Hepatocyte (in vitro differentiated cells): ENCODE results near the gene TNK2. TPM values are rescaled to one million over a fixed set of nuclear protein-coding genes. Genes with fewer than 3 reads are reported as not detected.
"Not testable (repeated sequence)": the region's sequence is repeated elsewhere in the genome, so short reads cannot be mapped to it uniquely, and the experiment has no call there.

ENCODE experiments used
- DNase-seq: peaks from one replicate; pipeline ENCODE4 v3.0.0-alpha.2; 2016; ENCODE audit warnings: low spot score
- H2AFZ ChIP-seq: fragments of 200-600 bp; sonication (generic); 2 replicates; pipeline ENCODE4 v1.6.0; 2016; ENCODE audit warnings: antibody characterized with exemption, mild to moderate bottlenecking
- H3K27ac ChIP-seq: fragments of 200-600 bp; sonication (generic); 2 replicates; pipeline ENCODE4 v1.5.1; 2016; ENCODE audit warnings: mild to moderate bottlenecking
- H3K27me3 ChIP-seq: fragments of 200-600 bp; sonication (generic); 2 replicates; pipeline ENCODE4 v1.6.1; 2016
- H3K36me3 ChIP-seq: fragments of 200-600 bp; sonication (generic); replicated peaks from 2 replicates; pipeline ENCODE4 v1.5.1; 2016; ENCODE audit warnings: low read depth; ENCODE audit not compliant: insufficient read depth
- H3K4me1 ChIP-seq: fragments of 200-600 bp; sonication (generic); 2 replicates; pipeline ENCODE4 v1.5.1; 2016; ENCODE audit warnings: mild to moderate bottlenecking, moderate library complexity; ENCODE audit not compliant: insufficient read depth
- H3K4me2 ChIP-seq: fragments of 200-600 bp; sonication (generic); 2 replicates; pipeline ENCODE4 v1.6.0; 2016
- H3K4me3 ChIP-seq: fragments of 200-600 bp; sonication (generic); 2 replicates; pipeline ENCODE4 v1.5.1; 2016; ENCODE audit warnings: mild to moderate bottlenecking
- H3K79me2 ChIP-seq: fragments of 200-600 bp; sonication (generic); 2 replicates; pipeline ENCODE4 v1.6.0; 2017; ENCODE audit warnings: mild to moderate bottlenecking
- H3K9me2 ChIP-seq: fragments of 200-600 bp; sonication (generic); replicated peaks from 2 replicates; pipeline ENCODE4 v1.6.0; 2017; ENCODE audit warnings: mild to moderate bottlenecking; ENCODE audit not compliant: insufficient read depth
- H3K9me3 ChIP-seq: fragments of 200-600 bp; sonication (generic); 2 replicates; pipeline ENCODE4 v1.5.1; 2016; ENCODE audit warnings: low read depth, mild to moderate bottlenecking
- H4K20me1 ChIP-seq: fragments of 200-600 bp; sonication (generic); 2 replicates; pipeline ENCODE4 v1.6.0; 2016; ENCODE audit warnings: mild to moderate bottlenecking; ENCODE audit not compliant: insufficient read depth, poor library complexity, severe bottlenecking
- EZH2 ChIP-seq: fragments of 200-600 bp; sonication (generic); IDR thresholded peaks from 2 replicates; pipeline ENCODE4 v1.6.1; 2016; ENCODE audit warnings: antibody characterized with exemption, mild to moderate bottlenecking, borderline replicate concordance
- EZH2phosphoT487 ChIP-seq: fragments of 200-600 bp; sonication (generic); IDR thresholded peaks from one replicate; pipeline ENCODE4 v1.6.1; 2018; ENCODE audit warnings: antibody characterized with exemption, mild to moderate bottlenecking, low read depth, moderate library complexity; ENCODE audit not compliant: unreplicated experiment, severe bottlenecking
- WGBS: methylation state at CpG from one replicate; pipeline ENCODE4 v1.1.6; 2016; ENCODE audit warnings: low lambda C conversion rate; ENCODE audit errors: missing lambda C conversion rate; 5-methylcytosine and 5-hydroxymethylcytosine counted together
- polyA plus RNA-seq: library from polyadenylated mRNA; unstranded; fragments of >200 nt; fragmentation: Nextera tagmentation; extraction: Ambion mirVana; gene quantifications from 2 replicates; pipeline ENCODE4 v1.2.1, GENCODE V29; 2016
- total RNA-seq: library from RNA; depleted of rRNA; stranded (reverse); fragments of >200 nt; gene quantifications from 2 replicates; pipeline ENCODE4 v1.2.3, GENCODE V29; 2014
- TF ChIP-seq, protein P1 (sequence below): fragments of 200-600 bp; sonication (generic); IDR thresholded peaks from 2 replicates; pipeline ENCODE4 v1.5.1; 2016; ENCODE audit warnings: antibody characterized with exemption, mild to moderate bottlenecking; ENCODE audit not compliant: poor library complexity

The TNK2 gene
- total and polyA plus RNA-seq, 2 experiments from 2014 or later: 5.9 to 11.6 TPM

DNA sequence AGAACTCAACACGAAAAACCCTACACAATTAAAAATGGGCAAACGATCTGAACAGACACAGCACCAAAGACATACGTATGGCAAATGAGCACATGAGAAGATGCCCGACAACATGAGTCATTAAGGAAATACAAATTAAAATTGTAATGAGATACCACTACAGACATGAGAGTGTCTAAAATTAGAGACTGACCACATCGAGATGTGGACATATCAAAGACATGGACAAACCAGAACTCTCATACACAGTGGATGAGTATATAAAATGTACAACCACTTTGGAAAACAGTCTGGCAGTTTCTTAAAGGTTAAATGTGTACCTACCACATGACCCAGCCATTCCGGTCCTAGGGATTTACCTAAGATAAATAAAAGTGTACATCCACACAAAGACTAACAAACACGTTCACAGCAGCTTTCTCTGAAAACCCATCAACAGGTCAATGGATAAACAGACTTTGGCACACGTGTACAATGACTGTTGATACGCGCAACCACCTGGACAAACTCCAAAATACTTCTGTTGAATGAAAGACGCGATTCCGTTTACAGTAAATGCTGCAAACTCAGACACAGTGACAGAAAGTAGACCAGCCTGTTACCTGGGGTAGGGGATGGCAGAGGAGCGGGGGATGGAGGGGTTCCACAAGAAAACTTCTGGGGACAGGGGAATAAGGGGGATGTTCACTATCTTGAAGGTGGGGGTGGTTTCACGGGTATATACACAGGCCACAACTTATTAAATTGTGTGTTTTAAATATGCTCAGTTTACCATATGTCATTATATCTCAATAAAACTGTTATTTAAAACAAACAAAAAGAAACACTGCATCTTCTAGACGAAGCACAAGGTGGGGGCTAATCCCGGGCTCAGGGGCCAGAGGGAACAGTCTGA is 2.1 kb downstream of the TNK2 start:
- peak; percentile 9 for DNase-seq
- H3K4me3 ChIP-seq: no peak overlapping the region
- 76% methylated on average over 17 of the region's 17 CpGs for WGBS
- H3K4me1 ChIP-seq: peaks cover 31% of the 10 kb centered on the region
- H3K4me2 ChIP-seq: peak overlapping the region; percentile 100
- H3K79me2 ChIP-seq: peaks cover 68% of the 10 kb centered on the region
- H3K27ac ChIP-seq: no peak overlapping the region
- peaks cover 16% of the 10 kb centered on the region for H4K20me1 ChIP-seq
- no peaks in the 10 kb centered on the region for H3K27me3 ChIP-seq
- no peak overlapping the region for H2AFZ ChIP-seq
- H3K36me3 ChIP-seq: no peaks in the 10 kb centered on the region
- TF ChIP-seq EZH2phosphoT487: no peak
- TF ChIP-seq, protein P1, sequence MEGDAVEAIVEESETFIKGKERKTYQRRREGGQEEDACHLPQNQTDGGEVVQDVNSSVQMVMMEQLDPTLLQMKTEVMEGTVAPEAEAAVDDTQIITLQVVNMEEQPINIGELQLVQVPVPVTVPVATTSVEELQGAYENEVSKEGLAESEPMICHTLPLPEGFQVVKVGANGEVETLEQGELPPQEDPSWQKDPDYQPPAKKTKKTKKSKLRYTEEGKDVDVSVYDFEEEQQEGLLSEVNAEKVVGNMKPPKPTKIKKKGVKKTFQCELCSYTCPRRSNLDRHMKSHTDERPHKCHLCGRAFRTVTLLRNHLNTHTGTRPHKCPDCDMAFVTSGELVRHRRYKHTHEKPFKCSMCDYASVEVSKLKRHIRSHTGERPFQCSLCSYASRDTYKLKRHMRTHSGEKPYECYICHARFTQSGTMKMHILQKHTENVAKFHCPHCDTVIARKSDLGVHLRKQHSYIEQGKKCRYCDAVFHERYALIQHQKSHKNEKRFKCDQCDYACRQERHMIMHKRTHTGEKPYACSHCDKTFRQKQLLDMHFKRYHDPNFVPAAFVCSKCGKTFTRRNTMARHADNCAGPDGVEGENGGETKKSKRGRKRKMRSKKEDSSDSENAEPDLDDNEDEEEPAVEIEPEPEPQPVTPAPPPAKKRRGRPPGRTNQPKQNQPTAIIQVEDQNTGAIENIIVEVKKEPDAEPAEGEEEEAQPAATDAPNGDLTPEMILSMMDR: no peak
- no peak for TF ChIP-seq EZH2
- no peaks in the 10 kb centered on the region for H3K9me3 ChIP-seq
- no peaks in the 10 kb centered on the region for H3K9me2 ChIP-seq

DNA sequence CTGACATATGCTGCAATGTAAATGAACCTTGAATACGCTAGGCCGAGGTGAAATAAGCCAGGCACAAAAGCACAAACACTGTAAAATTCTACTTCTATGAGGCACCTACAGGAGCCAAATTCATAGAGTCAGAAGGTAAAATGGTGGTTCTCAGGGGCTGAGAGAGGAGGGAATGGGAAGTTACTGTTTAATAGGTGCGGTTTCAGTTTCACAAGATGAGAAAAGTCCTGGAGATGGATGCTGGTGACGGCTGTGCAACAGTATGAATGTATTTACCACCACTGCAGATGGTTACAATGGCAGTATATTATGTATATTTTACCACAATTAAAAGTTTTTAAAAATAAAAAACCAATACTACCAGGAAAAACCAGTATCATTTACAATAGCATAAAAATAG is 4.0 kb downstream of the TNK2 start:
- Histone ChIP-seq H3K9me3 (no peaks in the 10 kb centered on the region), H3K4me1 (peaks cover 22% of the 10 kb centered on the region), H3K9me2 (no peaks in the 10 kb centered on the region), H3K79me2 (peaks cover 85% of the 10 kb centered on the region), H3K36me3 (no peaks in the 10 kb centered on the region), H2AFZ (no peak overlapping the region), H3K27ac (no peak overlapping the region), H4K20me1 (peaks cover 23% of the 10 kb centered on the region), H3K4me3 (no peak overlapping the region), H3K27me3 (no peaks in the 10 kb centered on the region), H3K4me2 (no peak overlapping the region)
- TF ChIP-seq, protein P1: no peak
- TF ChIP-seq EZH2: no peak
- TF ChIP-seq EZH2phosphoT487: no peak
- no peak for DNase-seq
- 97% methylated on average over 4 of the region's 4 CpGs for WGBS

DNA sequence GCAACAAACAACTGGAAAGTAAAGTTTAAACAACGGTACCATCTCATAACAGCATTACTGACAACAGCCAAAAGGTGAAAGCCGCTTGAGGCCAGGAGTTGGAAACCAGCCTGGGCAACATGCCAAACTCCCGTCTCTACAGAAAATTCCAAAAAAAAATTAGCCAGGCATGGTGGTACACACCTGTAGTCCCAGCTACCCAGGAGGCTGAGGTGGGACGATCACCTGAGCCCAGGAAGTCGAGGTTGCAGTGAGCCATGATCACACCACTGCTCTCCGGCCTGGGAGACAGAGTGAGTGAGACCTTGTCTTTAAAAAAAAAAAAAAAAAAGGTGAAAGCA is 4.4 kb downstream of the TNK2 start:
- peaks cover 89% of the 10 kb centered on the region for H3K79me2 ChIP-seq
- H3K27ac ChIP-seq: no peak overlapping the region
- no peak overlapping the region for H3K4me3 ChIP-seq

DNA sequence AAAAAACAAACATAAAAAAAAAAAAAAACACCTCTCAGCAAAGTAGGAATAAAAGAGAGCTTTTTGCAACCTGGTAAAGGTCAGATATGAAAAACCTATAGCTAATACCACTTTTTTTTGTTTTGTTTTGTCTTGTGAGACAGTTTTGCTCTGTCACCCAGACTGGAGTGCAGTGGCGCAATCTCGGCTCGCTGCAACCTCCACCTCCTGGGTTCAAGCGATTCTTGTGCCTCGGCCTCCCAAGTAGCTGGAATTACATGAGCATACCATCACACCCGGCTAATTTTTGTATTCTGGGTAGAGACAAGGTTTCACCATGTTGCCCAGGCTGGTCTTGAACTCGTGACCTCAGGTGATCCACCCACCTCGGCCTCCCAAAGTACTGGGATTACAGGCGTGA is 5.7 kb downstream of the TNK2 start:
- peaks cover 91% of the 10 kb centered on the region for H3K79me2 ChIP-seq
- H3K36me3 ChIP-seq, H2AFZ ChIP-seq, H3K9me3 ChIP-seq, DNase-seq, H3K27ac ChIP-seq, H3K4me2 ChIP-seq, H3K27me3 ChIP-seq, H3K9me2 ChIP-seq, H3K4me3 ChIP-seq: not testable (repeated sequence)
- 89% methylated on average over 9 of the region's 9 CpGs for WGBS
- peaks cover 20% of the 10 kb centered on the region for H3K4me1 ChIP-seq
- H4K20me1 ChIP-seq: peaks cover 17% of the 10 kb centered on the region

More for the DNA sequence above, 4.4 kb downstream of the TNK2 start:
- 90% methylated on average over 6 of the region's 6 CpGs for WGBS
- Histone ChIP-seq H2AFZ (no peak overlapping the region), H3K9me2 (no peaks in the 10 kb centered on the region), H4K20me1 (peaks cover 23% of the 10 kb centered on the region), H3K9me3 (no peaks in the 10 kb centered on the region), H3K27me3 (no peaks in the 10 kb centered on the region), H3K4me1 (peaks cover 22% of the 10 kb centered on the region), H3K4me2 (no peak overlapping the region), H3K36me3 (no peaks in the 10 kb centered on the region)
- TF ChIP-seq EZH2: no peak
- TF ChIP-seq EZH2phosphoT487: no peak
- TF ChIP-seq, protein P1: no peak
- no peak for DNase-seq

DNA sequence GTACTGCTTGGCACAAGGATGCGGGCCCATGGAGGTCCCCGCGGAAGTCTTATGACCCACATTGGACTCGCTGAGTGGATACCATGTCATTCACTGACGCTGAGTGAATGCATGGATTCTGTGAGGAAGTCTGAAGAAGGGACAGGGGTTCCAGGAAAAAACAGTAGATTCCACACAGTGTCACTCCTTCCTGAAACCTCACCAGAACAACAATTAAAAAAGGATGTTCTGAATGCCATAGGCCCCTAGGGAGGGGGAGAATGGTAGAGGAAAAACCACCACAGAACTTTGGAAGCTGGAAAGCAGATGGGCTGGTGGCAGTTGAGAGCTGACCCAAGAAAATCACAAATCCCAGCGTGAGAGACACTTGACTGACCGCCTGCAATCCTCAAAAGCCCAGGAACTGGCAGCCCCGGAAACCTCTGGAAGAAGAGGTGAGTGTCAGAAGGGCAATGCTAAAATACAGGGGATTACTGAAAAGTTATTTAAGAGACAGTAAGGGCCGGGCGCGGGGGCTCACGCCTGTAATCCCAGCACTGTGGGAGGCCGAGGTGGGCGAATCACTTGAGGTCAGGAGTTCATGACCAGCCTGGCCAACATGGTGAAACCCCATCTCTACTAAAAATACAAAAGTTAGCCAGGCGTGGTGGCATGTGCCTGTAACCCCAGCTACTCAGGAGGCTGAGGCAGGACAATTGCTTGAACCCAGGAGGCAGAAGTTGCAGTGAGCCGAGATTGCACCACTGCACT is 6.3 kb downstream of the TNK2 start:
- not testable (repeated sequence) for H3K36me3 ChIP-seq, H2AFZ ChIP-seq, H3K27ac ChIP-seq, H3K4me2 ChIP-seq, H3K9me3 ChIP-seq, H3K9me2 ChIP-seq, H3K27me3 ChIP-seq, H3K4me3 ChIP-seq, DNase-seq
- peaks cover 85% of the 10 kb centered on the region for H3K79me2 ChIP-seq
- WGBS: 86% methylated on average over 16 of the region's 16 CpGs
- peaks cover 11% of the 10 kb centered on the region for H4K20me1 ChIP-seq
- peaks cover 18% of the 10 kb centered on the region for H3K4me1 ChIP-seq
